Pancreas (tissue), 10 donors: ENCODE results near the gene EIF4A3. TPM values are rescaled to one million over a fixed set of nuclear protein-coding genes. Genes with fewer than 3 reads are reported as not detected.

Experiments used
- ATAC-seq, 4 donors: fragments of 200-7000 bp; cut with Tn5 transposase; one replicate each; pipeline versions ENCODE4 v1.8.0 to v1.9.1; 2020; ENCODE audit warnings: mild to moderate bottlenecking in 4 of 4, moderate library complexity in 4 of 4
- DNase-seq, 6 donors: peaks; one replicate each; pipeline ENCODE4 v3.0.0-alpha.2; 2020
- FAIRE-seq: peaks from 2 replicates; lab custom pipeline; 2012; peaks lifted over from hg19 to GRCh38; lab: Jason Lieb, UNC
- H3K27ac ChIP-seq, 4 donors: fragments of 200-600 bp; sonication (generic); 1 replicate in 3 of 4; 2 replicates in 1 of 4; pipeline versions ENCODE4 v1.5.0 to v1.8.0; 2020
- H3K27me3 ChIP-seq, 4 donors: fragments of 200-600 bp; one replicate each; pipeline ENCODE4 v1.8.0; 2021
- H3K36me3 ChIP-seq, 3 donors: fragments of 200-600 bp; sonication (generic) in 1 of 3; one replicate each; pipeline versions ENCODE4 v1.5.0 to v1.8.0; 2020 to 2021
- H3K4me1 ChIP-seq, 3 donors: fragments of 200-600 bp; one replicate each; pipeline ENCODE4 v1.8.0; 2021
- H3K4me3 ChIP-seq, 4 donors: fragments of 200-600 bp; sonication (generic) in 2 of 4; one replicate each; pipeline versions ENCODE4 v1.5.0 to v1.8.0; 2020 to 2021
- H3K9me3 ChIP-seq, 4 donors: fragments of 200-600 bp; one replicate each; pipeline ENCODE4 v1.8.0; 2021
- CTCF ChIP-seq, 4 donors: fragments of 200-600 bp; sonication (generic) in 3 of 4; IDR thresholded peaks; one replicate each; pipeline versions ENCODE4 v1.5.0 to v1.8.0; 2021; ENCODE audit warnings: antibody characterized with exemption in 4 of 4
- WGBS, 2 donors: extraction: QIAGEN DNeasy Blood & Tissue Kit; methylation state at CpG; one replicate each; pipeline ENCODE4 v1.1.7; 2013; 5-methylcytosine and 5-hydroxymethylcytosine counted together
- intact Hi-C, 3 donors: fragments of 100-400 bp; cut with DNase I; formaldehyde crosslinking; loops; one replicate each; pipeline versions ENCODE4 v1.11.1 to v1.14.2; 2022
- polyA plus RNA-seq, 2 donors: library from polyadenylated mRNA; stranded (reverse); fragments of 200-250 nt; gene quantifications; one replicate each; pipeline ENCODE4 v1.2.3, GENCODE V29; 2013
- total RNA-seq, 6 donors: library from RNA; stranded (reverse); fragmentation: NEBNext Ultra II Directional in 4 of 6; extraction: Animal tissue kit (Norgen Biotek cat#: 25700) in 4 of 6; gene quantifications; one replicate each; pipeline versions ENCODE4 v1.2.1 to v1.2.4, GENCODE V29; 2021 to 2023
- donor health status: healthy with polysubstance abuse.
- donor health status: DM: no; HTN: no; CAD: no; lungs with moderate emphysema.
- donor health status: DM: no; HTN: no; CAD: no.
- donor health status: control.
- donor health status: control.
- donor health status: Bipolar disorder and iron deficiency.
- donor health status: DM: yes; HTN: yes; CAD: no.
- donor health status: DM: no; HTN: no; CAD: no.
- donor health status: DM: no; HTN: no; CAD: no.
- donor health status: DM: yes; HTN: yes; CAD: no.

Gene EIF4A3
- total and polyA plus RNA-seq, 8 donors = 16.2 to 37.2 (median 30.2) TPM

- H3K4me1 ChIP-seq = peaks cover 0 to 9% (median 0%) of the 10 kb centered on the region in 3 donors
- DNase-seq = peak in 3 of 6 donors; percentile 12 to 35 (median 33)
- 84 to 85% methylated on average over 15 of the region's 15 CpGs for WGBS, 2 donors
- H3K9me3 ChIP-seq = no peaks in the 10 kb centered on the region
- H3K27me3 ChIP-seq = no peaks in the 10 kb centered on the region
- no peak for TF ChIP-seq CTCF (IDR thresholded peaks at IDR 0.05)
- intact Hi-C loops = no loop called here
- FAIRE-seq = no peak
- no peak overlapping the region for H3K27ac ChIP-seq
- ATAC-seq = no peak
- H3K4me3 ChIP-seq = peak overlapping the region in 1 of 4 donors; percentile 93
- no peaks in the 10 kb centered on the region for H3K36me3 ChIP-seq
Measured at GRCh38 chr17:80102664-80103448, 44.1 kb downstream of the EIF4A3 start.

GRCh38 chr17:80101946-80102663 lies 44.8 kb downstream of the EIF4A3 start:
- no peaks in the 10 kb centered on the region for H3K27me3 ChIP-seq
- 32 to 36% methylated on average over 21 of the region's 21 CpGs for WGBS, 2 donors
- peaks cover 0 to 9% (median 0%) of the 10 kb centered on the region in 3 donors for H3K4me1 ChIP-seq
- H3K27ac ChIP-seq = peak overlapping the region in 2 of 4 donors; percentile 53 to 68
- ATAC-seq (peak in 3 of 4 donors; percentile 17 to 40 (median 27)), FAIRE-seq (no peak), DNase-seq (peak in 3 of 6 donors; percentile 33 to 67 (median 42))
- peak overlapping the region; percentile 79 to 93 (median 88) for H3K4me3 ChIP-seq
- no peak for TF ChIP-seq CTCF (IDR thresholded peaks at IDR 0.05)
- intact Hi-C loops = no loop called here
- H3K9me3 ChIP-seq = no peaks in the 10 kb centered on the region
- H3K36me3 ChIP-seq = no peaks in the 10 kb centered on the region

- DNase-seq (peak; percentile 74 to 98 (median 89)), ATAC-seq (peak; percentile 91 to 93 (median 92)), FAIRE-seq (no peak)
- TF ChIP-seq CTCF (IDR thresholded peaks at IDR 0.05) = peak; percentile 68 to 83 (median 76)
- H3K27me3 ChIP-seq = no peaks in the 10 kb centered on the region
- WGBS, 2 donors = 0% methylated on average over 78 to 114 of the region's 114 CpGs
- H3K36me3 ChIP-seq = no peaks in the 10 kb centered on the region
- H3K27ac ChIP-seq = peak within 1 kb of the TSS; percentile 68 to 80 (median 74)
- intact Hi-C loops = no loop called here
- peak within 1 kb of the TSS; percentile 79 to 93 (median 88) for H3K4me3 ChIP-seq
- H3K4me1 ChIP-seq = peaks cover 0 to 9% (median 0%) of the 10 kb centered on the region in 3 donors
- H3K9me3 ChIP-seq = no peaks in the 10 kb centered on the region
Measured at GRCh38 chr17:80101011-80101945, 45.6 kb downstream of the EIF4A3 start, which contains the start of gene GAA. TSS of gene GAA (plus strand) at chr17:80101581. CDS start at chr17:80104587, 3,006 bp downstream.

- H3K9me3 ChIP-seq = no peaks in the 10 kb centered on the region
- TF ChIP-seq CTCF (IDR thresholded peaks at IDR 0.05) = no peak
- DNase-seq (peak in 2 of 6 donors; percentile 14 to 36), FAIRE-seq (no peak), ATAC-seq (no peak)
- H3K27ac ChIP-seq = no peak overlapping the region
- peaks cover 0 to 9% (median 0%) of the 10 kb centered on the region in 3 donors for H3K4me1 ChIP-seq
- H3K36me3 ChIP-seq = no peaks in the 10 kb centered on the region
- intact Hi-C loops = no loop called here
- 70 to 77% methylated on average over 4 of the region's 4 CpGs for WGBS, 2 donors
- no peak overlapping the region for H3K4me3 ChIP-seq
- no peaks in the 10 kb centered on the region for H3K27me3 ChIP-seq
Measured at GRCh38 chr17:80100035-80100323, 46.9 kb downstream of the EIF4A3 start.
